ENCODE measurements around the gene BCR. TPM values are rescaled to one million over a fixed set of nuclear protein-coding genes. Genes with fewer than 3 reads are reported as not detected.

The BCR gene
- total and polyA plus RNA-seq, 2 of the 4 experiments (the other 2 are of a cell fraction) = 28.9 to 44.6 TPM

- no peak for TF ChIP-seq ELK1 (IDR thresholded peaks at IDR 0.05; ENCODE audit: borderline replicate concordance, low read depth, low read length)
Measured at GRCh38 chr22:23262518-23263332, 82.4 kb downstream of the BCR start (continued).

All from IMR-90 (cell line).